Measurements from ENCODE around the gene FAM209B. TPM values are rescaled to one million over a fixed set of nuclear protein-coding genes. Genes with fewer than 3 reads are reported as not detected.

FAM209B gene
- polyA plus RNA-seq, 3 donors = 0.29 to 0.37 (median 0.37) TPM

- no peak for DNase-seq (ENCODE audit: extremely low read depth in 1 of 11, low read depth in 9 of 11, low spot score in 4 of 11)
Measured at GRCh38 chr20:56581701-56582100, 48.7 kb downstream of the FAM209B start.

- no peak for DNase-seq (ENCODE audit: extremely low read depth in 1 of 11, low read depth in 9 of 11, low spot score in 4 of 11)
Measured at GRCh38 chr20:56582542-56582941, 49.5 kb downstream of the FAM209B start.

GRCh38 chr20:56584916-56585315, 51.9 kb downstream of the FAM209B start:
- no peak for DNase-seq (ENCODE audit: extremely low read depth in 1 of 11, low read depth in 9 of 11, low spot score in 4 of 11)

Other genes starting within 250 kb of the FAM209B start
- 10 to 100 TPM; 35.2 to 45.0 (median 39.5) TPM for gene FAM210B, start 174.3 kb upstream of the FAM209B start, polyA plus RNA-seq (ENCODE audit: insufficient read length in 3 of 3)
- gene AURKA, start 141.0 kb upstream of the FAM209B start, polyA plus RNA-seq (ENCODE audit: insufficient read length in 3 of 3) = 10 to 100 TPM; 13.5 to 20.0 (median 19.5) TPM
- 10 to 100 TPM; 42.8 to 49.7 (median 43.6) TPM for gene CSTF1, start 140.6 kb upstream of the FAM209B start, polyA plus RNA-seq (ENCODE audit: insufficient read length in 3 of 3)
- gene CASS4, start 121.0 kb upstream of the FAM209B start, polyA plus RNA-seq (ENCODE audit: insufficient read length in 3 of 3) = 1 to 10 TPM; 2.9 to 3.3 (median 3.1) TPM
- 100 to 1,000 TPM; 122 to 127 (median 127) TPM for gene RTF2, start 64.6 kb upstream of the FAM209B start, polyA plus RNA-seq (ENCODE audit: insufficient read length in 3 of 3)
- under 1 TPM in 1 of 3 donors, not detected in 2; 0.32 TPM for gene FAM209A, start 8.5 kb upstream of the FAM209B start, polyA plus RNA-seq (ENCODE audit: insufficient read length in 3 of 3)
- 1 to 10 TPM in 1 of 3 donors, under 1 TPM in 2; 0.65 to 1.4 (median 0.83) TPM for gene TFAP2C, start 96.1 kb downstream of the FAM209B start, polyA plus RNA-seq (ENCODE audit: insufficient read length in 3 of 3)

Data from renal cortex interstitium (tissue), 11 donors.